NCI-H1092 (cell line): ENCODE measurements around the gene MCMBP.
A peak's percentile ranks its signal among the peaks of the same experiment; 100 is the strongest.
"Not testable (repeated sequence)": the region's sequence is repeated elsewhere in the genome, so short reads cannot be mapped to it uniquely, and the experiment has no call there.

ENCODE experiments used
- DNase-seq: peaks from one replicate; lab custom pipeline; 2025; lab: John Stamatoyannopoulos, UW

Gene MCMBP

GRCh38 chr10:119872610-119872859 is at the start of gene MCMBP:
MCMBP (minus strand) TSS chr10:119872843; CDS start chr10:119872584, 259 bp downstream.
- DNase-seq, result no peak

GRCh38 chr10:119919826-119920225 is 47.2 kb upstream of the MCMBP start:
- DNase-seq, result no peak

DNA sequence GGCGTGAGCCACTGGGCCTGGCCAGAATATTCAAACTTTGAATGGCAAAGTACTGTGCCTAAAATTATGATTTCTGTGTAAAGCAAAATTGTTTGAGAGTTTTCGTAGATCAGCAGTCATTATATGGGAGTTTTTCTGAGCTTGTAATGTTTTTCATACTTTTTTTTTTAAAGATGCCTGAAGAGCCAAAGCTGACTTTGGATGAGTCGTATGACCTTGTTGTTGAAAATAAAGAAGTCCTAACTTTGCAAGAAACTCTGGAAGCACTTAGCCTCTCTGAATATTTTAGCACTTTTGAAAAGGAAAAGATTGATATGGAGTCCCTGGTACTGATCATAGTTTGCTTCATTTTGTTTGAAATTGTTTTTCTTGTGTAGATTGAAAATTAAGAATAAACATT is 46.6 kb upstream of the MCMBP start:
- DNase-seq, result no peak

DNA sequence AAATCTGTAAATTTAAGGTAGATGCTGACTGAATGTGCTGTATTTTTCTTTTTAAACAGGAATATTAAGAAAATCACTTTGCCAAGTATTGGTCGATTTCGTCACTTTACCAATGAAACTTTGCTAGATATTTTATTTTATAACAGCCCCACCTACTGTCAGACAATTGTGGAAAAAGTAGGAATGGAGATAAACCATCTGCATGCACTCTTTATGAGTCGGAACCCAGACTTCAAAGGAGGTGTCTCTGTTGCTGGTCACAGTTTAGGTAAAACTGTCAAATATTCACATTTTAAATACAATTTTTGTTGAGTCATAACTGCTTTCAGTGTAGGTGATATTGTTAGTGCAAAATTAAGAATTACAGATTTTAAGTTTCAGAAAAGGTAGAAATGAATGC is 45.1 kb upstream of the MCMBP start:
- DNase-seq, result no peak

DNA sequence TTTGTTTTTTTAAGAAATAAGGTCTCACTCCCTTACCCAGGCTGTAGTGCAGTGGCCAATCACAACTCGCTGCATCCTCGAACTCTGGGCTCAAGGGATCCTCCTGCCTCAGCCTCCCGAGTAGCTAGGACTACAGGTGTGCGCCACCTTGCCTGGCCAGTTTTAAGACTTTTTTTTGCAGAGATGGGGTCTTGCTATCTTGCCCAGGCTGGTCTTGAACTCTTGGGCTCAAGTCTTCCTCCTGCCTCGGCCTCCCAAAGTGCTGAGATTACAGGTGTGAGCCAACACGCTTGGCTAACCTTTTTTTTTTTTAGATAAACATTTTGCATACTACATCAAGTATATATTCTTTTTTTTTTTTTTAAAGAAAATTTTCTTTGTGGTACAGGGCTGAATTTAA is 38.0 kb upstream of the MCMBP start:
- no peak for DNase-seq

GRCh38 chr10:119908166-119908565 is 35.5 kb upstream of the MCMBP start:
- DNase-seq, result no peak

DNA sequence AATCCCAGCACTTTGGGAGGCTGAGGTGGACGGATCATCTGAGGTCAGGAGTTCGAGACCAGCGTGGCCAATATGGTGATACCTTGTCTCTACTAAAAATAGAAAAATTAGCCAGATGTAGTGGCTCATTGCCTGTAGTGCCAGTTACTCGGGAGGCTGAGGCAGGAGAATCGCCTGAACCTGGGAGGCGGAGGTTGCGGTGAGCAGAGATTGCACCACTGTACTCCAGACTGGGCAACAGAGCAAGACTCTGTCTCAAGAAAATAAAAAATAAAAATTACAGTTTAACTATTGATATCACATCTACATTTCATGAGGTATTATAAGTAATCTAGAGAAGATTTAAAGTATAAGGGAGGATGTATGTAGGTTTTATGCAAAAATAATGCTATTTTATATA is 35.1 kb upstream of the MCMBP start:
- DNase-seq, result not testable (repeated sequence)

DNA sequence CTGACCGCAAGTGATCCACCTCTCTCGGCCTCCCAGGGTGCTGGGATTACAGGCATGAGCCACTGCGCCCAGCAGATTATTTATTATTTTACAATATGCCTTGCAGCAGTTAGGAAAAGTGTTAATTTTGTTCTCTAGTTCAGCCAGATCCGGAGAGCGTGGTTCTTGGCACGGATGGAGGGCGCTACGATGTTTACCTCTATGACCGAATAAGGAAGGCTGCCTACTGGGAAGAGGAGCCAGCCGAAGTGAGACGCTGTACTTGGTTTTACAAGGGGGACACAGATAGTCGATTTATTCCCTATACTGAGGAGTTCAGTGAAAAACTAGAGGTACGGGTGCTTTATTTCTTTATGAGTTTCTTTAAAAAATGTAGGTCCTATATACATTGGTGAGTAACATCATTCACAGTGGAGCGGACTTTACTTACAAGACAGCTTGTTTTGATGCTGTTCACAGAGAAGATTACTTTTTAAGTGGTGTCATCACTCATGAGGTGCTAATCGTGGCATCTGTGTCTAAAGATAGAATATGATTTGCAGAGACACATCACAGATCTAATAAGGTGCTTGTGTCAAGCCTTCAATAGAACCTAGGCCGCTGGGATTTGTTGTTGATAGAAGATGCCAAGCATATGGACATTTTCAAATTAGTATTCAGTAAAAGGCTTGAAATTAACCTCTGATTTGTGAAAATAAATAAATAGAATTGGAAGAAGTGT is 31.5 kb upstream of the MCMBP start:
- DNase-seq, result no peak

DNA sequence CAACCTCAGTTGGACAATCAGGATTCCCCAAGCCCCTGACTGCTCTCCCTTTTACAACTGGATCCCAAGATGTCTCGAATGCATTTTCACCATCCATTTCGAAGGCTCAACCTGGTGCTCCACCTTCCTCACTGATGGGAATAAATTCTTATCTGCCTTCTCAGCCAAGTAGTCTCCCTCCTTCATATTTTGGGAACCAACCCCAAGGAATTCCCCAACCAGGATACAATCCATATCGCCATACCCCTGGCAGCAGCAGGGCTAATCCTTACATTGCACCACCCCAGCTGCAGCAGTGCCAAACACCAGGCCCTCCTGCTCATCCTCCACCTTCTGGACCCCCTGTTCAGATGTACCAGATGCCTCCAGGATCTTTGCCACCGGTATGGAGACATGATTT is 25.9 kb upstream of the MCMBP start:
- no peak for DNase-seq

GRCh38 chr10:119896937-119897770 is 24.5 kb upstream of the MCMBP start:
- DNase-seq, result no peak

DNA sequence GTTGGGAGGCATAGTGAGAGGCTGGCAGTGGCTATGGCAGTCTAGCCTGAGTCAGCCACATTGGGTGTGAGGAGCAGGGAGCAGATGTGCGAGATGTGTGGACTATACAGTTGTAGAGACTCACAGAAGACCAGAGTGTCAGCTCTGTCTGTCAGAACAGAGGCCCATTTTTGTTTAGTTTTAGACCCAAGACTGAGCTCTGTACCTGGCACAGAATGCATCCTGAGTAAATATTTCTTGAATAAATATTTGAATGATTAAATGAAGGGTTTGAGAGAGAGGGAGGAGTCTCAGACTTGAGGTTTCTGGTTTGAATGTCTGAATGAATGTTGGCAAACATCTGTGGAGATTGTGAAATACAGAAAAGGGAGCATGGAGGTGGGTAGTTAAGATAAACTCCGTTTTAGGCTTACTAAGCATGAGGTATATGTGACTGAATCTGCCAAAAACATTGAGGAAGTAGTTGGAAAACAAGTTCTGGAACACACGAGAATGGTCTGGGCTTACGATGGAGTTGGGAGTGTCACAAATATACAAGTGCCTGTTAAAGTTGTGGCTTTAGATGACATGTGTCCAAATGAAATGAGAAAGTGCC is 23.5 kb upstream of the MCMBP start:
- DNase-seq, result no peak

- DNase-seq, result no peak
Observed at GRCh38 chr10:119893845-119894427, 21.3 kb upstream of the MCMBP start.

DNA sequence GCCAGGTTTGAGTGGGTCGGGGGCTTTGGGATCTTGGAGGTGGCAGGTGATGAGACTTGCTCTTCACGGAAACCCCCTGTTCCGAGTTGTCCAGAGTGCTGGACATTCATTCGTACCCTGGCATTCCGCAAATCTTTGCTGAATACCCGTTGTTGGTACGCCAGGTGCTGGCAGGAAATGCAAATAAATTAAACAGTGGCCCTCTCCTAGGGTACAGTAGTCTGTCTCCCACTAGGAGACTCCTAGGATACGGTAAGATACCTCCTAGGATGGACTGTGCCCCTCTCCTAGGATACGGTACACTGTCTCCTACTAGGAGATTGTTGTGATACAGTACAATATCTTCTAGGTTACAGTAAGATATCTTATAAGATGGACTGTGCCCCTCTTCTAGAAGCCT is 20.4 kb upstream of the MCMBP start:
- no peak for DNase-seq

- peak; percentile 84 for DNase-seq
Observed at GRCh38 chr10:119892188-119893065, 19.8 kb upstream of the MCMBP start, which contains the start of gene SEC23IP. SEC23IP (plus strand) TSS chr10:119892730; CDS start chr10:119892783, 53 bp downstream.

GRCh38 chr10:119891849-119892187 is 19.2 kb upstream of the MCMBP start:
- DNase-seq, result not testable (repeated sequence)

GRCh38 chr10:119890307-119890706 is 17.7 kb upstream of the MCMBP start:
- DNase-seq, result not testable (repeated sequence)

DNA sequence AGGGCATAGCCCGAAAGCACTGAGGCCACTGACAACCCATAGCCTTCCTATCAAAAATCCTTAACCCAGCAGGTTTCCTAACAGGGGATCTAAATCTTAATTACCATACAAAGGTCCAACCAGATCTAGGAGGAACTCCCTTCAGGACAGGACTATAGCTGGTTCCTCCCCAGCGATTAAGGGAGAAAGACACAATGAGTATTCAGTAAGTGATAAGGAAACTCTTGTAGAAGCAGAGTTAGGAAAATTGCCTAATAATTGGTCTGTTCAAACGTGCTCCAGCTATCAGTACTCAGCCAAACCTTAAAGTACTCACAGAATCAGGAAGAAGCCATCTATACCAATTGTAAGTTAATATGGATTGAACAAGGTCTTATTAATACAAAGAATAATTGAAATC is 16.6 kb upstream of the MCMBP start:
- DNase-seq, result not testable (repeated sequence)

DNA sequence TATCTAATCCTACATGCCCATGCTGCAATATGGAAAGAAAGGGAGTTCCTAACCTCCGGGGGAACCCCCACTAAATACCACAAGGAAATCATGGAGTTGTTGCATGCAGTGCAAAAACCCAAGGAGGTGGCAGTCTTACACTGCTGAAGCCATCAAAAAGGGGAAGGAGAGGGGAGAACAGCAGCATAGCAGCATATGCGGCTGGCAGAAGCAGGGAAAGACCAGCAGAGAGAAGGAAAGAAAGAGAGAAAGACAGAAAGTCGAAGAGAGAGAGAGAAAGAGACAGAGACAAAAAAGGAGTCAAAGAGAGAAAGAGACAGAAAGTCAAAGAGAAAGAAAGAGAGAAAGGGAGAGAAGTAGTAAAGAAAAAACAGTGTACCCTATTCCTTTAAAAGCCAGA is 16.1 kb upstream of the MCMBP start:
- not testable (repeated sequence) for DNase-seq

GRCh38 chr10:119886070-119886469 is 13.4 kb upstream of the MCMBP start:
- DNase-seq, result not testable (repeated sequence)

DNA sequence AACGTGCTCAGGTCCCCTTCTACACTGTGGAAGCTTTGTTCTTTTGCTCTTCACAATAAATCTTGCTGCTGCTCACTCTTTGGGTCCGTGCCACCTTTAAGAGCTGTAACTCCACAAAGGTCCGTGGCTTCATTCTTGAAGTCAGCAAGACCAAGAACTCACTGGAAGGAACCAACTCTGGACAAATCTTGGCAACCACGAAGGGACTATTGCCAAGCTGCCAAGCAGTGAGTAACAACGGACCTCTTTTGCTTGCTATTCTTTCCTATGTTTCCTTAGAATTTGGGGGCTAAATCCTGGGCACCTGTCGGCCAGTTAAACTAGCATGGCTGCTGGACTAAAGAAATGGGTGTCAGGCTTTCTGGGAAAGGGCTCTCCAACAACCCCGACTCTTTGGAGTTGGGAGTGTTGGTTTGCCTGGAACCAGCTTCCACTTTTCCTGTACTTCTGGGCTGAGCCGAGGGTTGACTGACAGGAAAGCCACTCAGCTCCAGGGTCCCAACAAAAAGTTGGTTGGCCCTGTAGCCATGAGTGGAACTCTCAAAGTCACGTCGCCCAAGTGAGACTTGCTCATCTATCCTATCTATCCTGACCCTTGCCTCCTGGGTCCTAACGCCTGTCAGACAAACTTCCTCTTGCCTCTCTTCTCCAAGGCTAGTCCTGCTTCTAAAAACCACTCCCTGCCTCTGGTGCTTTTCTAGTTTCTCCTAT is 11.4 kb upstream of the MCMBP start:
- DNase-seq, result not testable (repeated sequence)

- DNase-seq, result no peak
Observed at GRCh38 chr10:119878524-119878923, 5.9 kb upstream of the MCMBP start.
